ENCODE results near the gene FBXO22. TPM values are rescaled to one million over a fixed set of nuclear protein-coding genes. Genes with fewer than 3 reads are reported as not detected.

FBXO22 gene
- total RNA-seq, 1 donor from 2014 or later: 20.4 TPM

- DNase-seq: no peak
- H3K27me3 ChIP-seq (ENCODE audit: low read depth): no peaks in the 10 kb centered on the region
- no peak for TF ChIP-seq CTCF (IDR thresholded peaks at IDR 0.05)
Observed at GRCh38 chr15:75884041-75884440, 19.6 kb upstream of the FBXO22 start.

GRCh38 chr15:75887178-75887577 is 16.5 kb upstream of the FBXO22 start:
- no peak for DNase-seq
- Histone ChIP-seq H3K36me3 (peaks cover 20% of the 10 kb centered on the region), H3K27ac (no peak overlapping the region), H3K4me3 (no peak overlapping the region), H3K27me3 (ENCODE audit: low read depth) (no peaks in the 10 kb centered on the region), H3K9me3 (no peaks in the 10 kb centered on the region), H3K4me1 (no peaks in the 10 kb centered on the region)
- no peak for ATAC-seq
- TF ChIP-seq CTCF (IDR thresholded peaks at IDR 0.05): no peak
- intact Hi-C loops (cut with DNase I): no loop called here

More at GRCh38 chr15:75884041-75884440, 19.6 kb upstream of the FBXO22 start:
- H3K9me3 ChIP-seq: no peaks in the 10 kb centered on the region
- H3K4me1 ChIP-seq: no peaks in the 10 kb centered on the region
- ATAC-seq: no peak
- intact Hi-C loops (cut with DNase I): no loop called here
- peaks cover 30% of the 10 kb centered on the region for H3K36me3 ChIP-seq
- H3K4me3 ChIP-seq: no peak overlapping the region
- H3K27ac ChIP-seq: no peak overlapping the region

- peaks cover 18% of the 10 kb centered on the region for H3K36me3 ChIP-seq
- ATAC-seq (no peak), DNase-seq (no peak)
- no peaks in the 10 kb centered on the region for H3K4me1 ChIP-seq
- H3K9me3 ChIP-seq: no peaks in the 10 kb centered on the region
- no peak overlapping the region for H3K27ac ChIP-seq
- no peaks in the 10 kb centered on the region for H3K27me3 ChIP-seq (ENCODE audit: low read depth)
- no peak for TF ChIP-seq CTCF (IDR thresholded peaks at IDR 0.05)
- no peak overlapping the region for H3K4me3 ChIP-seq
- intact Hi-C loops (cut with DNase I): no loop called here
Observed at GRCh38 chr15:75891895-75892294, 11.8 kb upstream of the FBXO22 start.

GRCh38 chr15:75895731-75896130 is 7.9 kb upstream of the FBXO22 start:
- Histone ChIP-seq H3K27me3 (ENCODE audit: low read depth) (no peaks in the 10 kb centered on the region), H3K9me3 (no peaks in the 10 kb centered on the region), H3K36me3 (peaks cover 28% of the 10 kb centered on the region), H3K27ac (no peak overlapping the region), H3K4me3 (no peak overlapping the region), H3K4me1 (no peaks in the 10 kb centered on the region)
- no peak for TF ChIP-seq CTCF (IDR thresholded peaks at IDR 0.05)
- no peak for DNase-seq
- no peak for ATAC-seq
- intact Hi-C loops (cut with DNase I): no loop called here

GRCh38 chr15:75900577-75900976 is 3.1 kb upstream of the FBXO22 start:
- no peak for DNase-seq
- no peak for ATAC-seq
- H3K9me3 ChIP-seq: no peaks in the 10 kb centered on the region
- intact Hi-C loops (cut with DNase I): no loop called here
- no peak overlapping the region for H3K4me3 ChIP-seq
- H3K4me1 ChIP-seq: peaks cover 16% of the 10 kb centered on the region
- H3K36me3 ChIP-seq: peaks cover 22% of the 10 kb centered on the region
- no peaks in the 10 kb centered on the region for H3K27me3 ChIP-seq (ENCODE audit: low read depth)
- no peak for TF ChIP-seq CTCF (IDR thresholded peaks at IDR 0.05)
- no peak overlapping the region for H3K27ac ChIP-seq

- no peak overlapping the region for H3K4me3 ChIP-seq
- ATAC-seq: no peak
- intact Hi-C loops (cut with DNase I): no loop called here
- peaks cover 30% of the 10 kb centered on the region for H3K36me3 ChIP-seq
- no peaks in the 10 kb centered on the region for H3K9me3 ChIP-seq
- TF ChIP-seq CTCF (IDR thresholded peaks at IDR 0.05): no peak
- no peaks in the 10 kb centered on the region for H3K27me3 ChIP-seq (ENCODE audit: low read depth)
- H3K4me1 ChIP-seq: peaks cover 21% of the 10 kb centered on the region
- no peak overlapping the region for H3K27ac ChIP-seq
- DNase-seq: no peak
Observed at GRCh38 chr15:75902129-75902557, 1.5 kb upstream of the FBXO22 start.
